Anterior cingulate cortex (tissue), 58 donors: ENCODE results near the gene KRTAP10-6.
A peak's percentile ranks its signal among the peaks of the same experiment; 100 is the strongest.
"Not testable (repeated sequence)": the region's sequence is repeated elsewhere in the genome, so short reads cannot be mapped to it uniquely, and the experiment has no call there.

Source experiments
- DNase-seq, 58 donors: peaks; one replicate each; lab custom pipeline; 2025; lab: John Stamatoyannopoulos, UW

The KRTAP10-6 gene

GRCh38 chr21:44600118-44600978 lies 8.0 kb upstream of the KRTAP10-6 start, which contains the start of gene KRTAP10-7:
Gene KRTAP10-7, plus strand, starts transcription at chr21:44600597. Its CDS starts 25 bp downstream, at chr21:44600622.
- DNase-seq, result not testable (repeated sequence)

DNA sequence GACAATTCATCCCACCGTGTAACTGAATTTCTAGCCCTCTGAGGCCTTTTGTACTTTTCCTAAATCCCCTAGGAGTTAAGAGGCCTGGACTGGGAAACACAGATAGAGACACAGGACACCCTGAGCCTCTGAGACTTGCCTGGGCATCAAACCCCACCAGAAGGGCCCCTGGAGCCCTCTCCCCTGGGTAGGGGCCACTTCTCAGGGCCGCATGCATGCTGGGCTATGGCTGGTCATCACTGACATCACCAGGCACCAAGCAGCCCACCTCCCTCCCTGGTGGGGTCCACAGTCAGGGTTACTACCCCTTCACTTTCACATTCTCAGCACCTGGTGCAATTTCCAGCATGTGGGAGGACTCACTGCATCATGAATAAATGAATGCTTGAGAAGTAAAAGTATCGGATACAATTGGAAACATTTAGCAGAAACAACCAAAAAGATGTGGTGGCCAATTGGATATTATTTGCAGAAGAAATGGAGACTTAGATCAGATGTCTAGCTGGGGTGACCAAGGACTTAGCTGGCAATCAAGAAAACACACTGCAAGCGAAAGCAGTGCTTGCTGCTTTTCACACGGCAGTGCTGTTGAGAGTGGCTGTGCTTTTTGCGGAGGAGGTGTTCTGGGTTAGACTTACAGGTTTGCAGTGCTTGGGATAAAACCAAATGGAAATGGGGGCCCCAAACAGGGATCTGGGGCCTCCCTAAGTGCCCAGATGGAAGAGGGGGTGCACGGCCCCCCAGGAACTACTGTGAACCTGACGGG lies 7.1 kb upstream of the KRTAP10-6 start:
- DNase-seq, result no peak

GRCh38 chr21:44598061-44598460 lies 5.8 kb upstream of the KRTAP10-6 start:
- no peak for DNase-seq

DNA sequence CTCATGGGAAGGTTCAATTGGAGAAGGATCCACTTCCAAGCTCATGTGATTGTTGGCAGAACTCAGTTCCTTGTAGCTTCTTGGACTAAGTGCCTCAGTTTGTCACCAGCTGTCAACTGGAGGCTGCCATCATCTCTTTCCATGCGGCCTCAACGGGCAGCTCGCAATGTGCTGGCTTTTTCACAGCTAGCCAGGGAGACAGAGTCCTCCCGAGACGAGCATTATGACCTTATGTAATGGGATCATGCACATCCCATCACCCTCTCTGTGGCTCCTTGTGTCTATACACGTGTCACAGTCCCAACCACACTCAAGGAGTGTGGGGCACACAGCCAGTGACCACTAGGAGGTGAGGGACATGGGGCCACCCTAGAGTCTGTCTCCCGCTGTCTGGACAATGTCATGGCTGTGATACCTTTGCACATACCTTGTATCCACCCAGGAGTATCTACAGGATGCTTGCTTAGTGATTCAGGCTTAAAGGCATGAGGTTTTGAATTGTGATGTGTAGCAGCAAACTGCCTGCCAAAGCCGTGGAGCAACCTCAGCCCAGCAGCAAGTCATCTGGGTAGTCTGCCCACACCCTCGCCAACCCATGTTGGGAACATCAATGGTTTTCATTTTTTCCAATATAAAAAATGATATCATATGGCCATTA lies 3.9 kb upstream of the KRTAP10-6 start:
- DNase-seq, result no peak

DNA sequence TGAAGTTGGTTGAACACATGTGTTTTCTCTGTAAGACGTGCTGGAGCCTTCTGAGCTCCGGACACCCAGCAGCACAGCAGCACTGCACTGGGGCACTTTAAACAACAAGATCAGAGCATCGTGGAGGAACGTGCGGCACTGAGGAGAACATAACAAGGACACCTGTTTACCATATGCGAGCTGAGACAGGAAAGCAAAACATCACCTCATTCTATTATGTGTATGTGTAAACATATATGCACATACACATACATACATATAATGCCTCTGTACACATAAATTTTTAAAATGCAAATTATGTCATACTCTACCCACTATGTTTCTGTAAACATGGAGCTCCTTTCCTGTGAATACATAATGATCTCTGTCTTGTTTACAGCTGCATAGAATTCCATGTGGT lies 3.2 kb upstream of the KRTAP10-6 start:
- DNase-seq, result no peak

DNA sequence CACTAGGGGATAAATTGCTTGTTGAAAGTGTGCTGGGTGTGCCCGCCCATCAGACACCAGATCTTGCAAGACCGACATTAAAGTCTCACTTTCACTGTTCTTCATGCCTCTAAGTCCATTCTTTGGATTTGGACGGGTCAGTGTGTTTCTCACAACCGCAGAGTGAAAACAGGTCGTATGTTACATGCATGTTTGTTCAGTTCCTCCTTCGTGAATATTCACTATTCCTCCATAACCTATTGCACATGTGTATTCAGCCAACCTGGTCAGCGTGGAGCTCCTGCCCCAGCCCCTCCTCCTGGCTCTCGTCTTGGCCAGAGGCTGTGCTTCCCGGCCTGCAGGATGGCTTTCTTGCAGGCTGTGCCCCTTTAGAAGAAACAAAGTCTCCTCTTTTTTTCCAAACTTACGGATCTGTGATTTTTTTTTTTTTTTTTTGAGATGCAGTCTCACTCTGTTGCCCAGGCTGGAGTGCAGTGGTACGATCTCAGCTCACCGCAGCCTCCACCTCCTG lies 2.2 kb upstream of the KRTAP10-6 start:
- DNase-seq, result no peak

GRCh38 chr21:44593598-44594405 lies 1.5 kb upstream of the KRTAP10-6 start:
- no peak for DNase-seq

DNA sequence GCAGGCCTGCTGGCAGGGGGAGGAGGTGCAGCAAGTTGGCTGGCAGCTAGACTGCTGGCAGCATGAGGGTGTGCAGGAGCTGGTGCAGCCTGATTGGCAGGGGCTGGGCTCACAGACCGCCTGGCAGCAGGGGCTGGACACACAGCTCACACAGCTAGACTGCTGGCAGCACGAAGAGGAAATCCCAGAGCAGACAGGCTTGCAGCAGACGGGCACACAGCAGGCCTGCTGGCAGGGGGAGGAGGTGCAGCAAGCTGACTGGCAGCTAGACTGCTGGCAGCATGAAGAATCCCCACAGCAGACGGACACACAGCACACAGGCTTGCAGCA lies 539 bp downstream of the KRTAP10-6 start:
- not testable (repeated sequence) for DNase-seq

GRCh38 chr21:44590897-44591800 lies 1.2 kb downstream of the KRTAP10-6 start:
- not testable (repeated sequence) for DNase-seq

- no peak for DNase-seq
Observed at GRCh38 chr21:44590311-44590721, 2.0 kb downstream of the KRTAP10-6 start.

GRCh38 chr21:44589586-44590305 lies 2.6 kb downstream of the KRTAP10-6 start:
- DNase-seq, result no peak

DNA sequence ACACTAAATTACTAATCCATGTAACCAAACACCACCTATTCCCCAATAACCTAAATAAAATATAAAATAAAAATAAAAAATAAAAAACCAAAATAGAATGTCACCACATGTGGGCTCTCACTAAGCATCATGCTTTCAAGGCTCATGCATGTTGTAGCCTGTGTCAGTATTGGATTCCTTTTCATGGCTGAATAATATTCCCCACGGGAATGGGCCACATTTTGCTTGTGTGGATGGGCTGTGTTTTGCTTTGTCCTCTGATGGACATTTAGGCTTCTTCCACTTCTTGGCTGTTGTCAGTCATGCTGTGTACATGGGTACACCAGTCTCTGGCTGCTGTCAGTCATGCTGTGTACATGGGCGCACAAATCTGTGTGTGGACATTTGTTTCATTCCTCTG lies 3.2 kb downstream of the KRTAP10-6 start:
- no peak for DNase-seq

DNA sequence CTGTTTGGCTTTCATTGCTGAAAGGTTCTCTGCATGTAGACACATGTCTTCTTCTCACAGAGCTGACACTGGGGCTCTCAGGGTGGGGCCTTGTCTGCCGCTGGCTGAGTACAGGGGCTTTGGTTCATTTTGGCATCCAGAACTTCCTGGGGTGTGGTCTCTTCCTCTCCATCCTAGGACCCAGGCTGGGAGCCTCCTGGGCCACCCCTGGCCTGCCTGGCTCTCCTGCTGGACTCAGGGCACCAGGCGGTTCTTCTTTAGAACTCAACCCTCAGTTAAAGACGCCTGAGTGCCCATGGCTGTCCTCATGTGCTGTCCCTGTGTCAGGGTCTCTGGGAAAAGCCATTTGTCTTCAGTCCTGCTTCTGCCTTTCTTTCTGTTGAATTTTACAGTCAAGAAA lies 6.4 kb downstream of the KRTAP10-6 start:
- DNase-seq, result no peak

DNA sequence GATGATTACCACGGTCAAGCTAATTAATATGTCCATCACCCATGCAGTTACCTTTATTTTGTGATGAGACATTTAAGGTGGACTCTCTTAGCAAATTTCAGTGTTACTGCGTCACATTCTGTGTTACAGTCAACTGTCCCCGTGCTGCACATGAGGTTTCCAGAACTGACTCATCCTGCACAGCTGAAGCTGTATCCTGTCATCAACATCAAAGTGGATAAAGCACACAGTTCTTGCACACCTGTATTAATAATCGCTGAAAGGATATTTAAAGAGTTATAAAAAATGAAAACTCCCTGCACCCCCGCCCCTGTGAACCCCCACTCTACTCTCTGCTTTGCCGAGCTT lies 8.5 kb downstream of the KRTAP10-6 start:
- DNase-seq, result no peak

GRCh38 chr21:44583089-44583799 lies 9.1 kb downstream of the KRTAP10-6 start:
- peak in 1 of 58 donors; percentile 6 for DNase-seq

- DNase-seq, result no peak
Observed at GRCh38 chr21:44582055-44582454, 10.2 kb downstream of the KRTAP10-6 start.

GRCh38 chr21:44581158-44581557 lies 11.1 kb downstream of the KRTAP10-6 start:
- no peak for DNase-seq
